Glomerular endothelial cell (primary cell): ENCODE measurements around the gene PLVAP. TPM values are rescaled to one million over a fixed set of nuclear protein-coding genes. Genes with fewer than 3 reads are reported as not detected.
A peak's percentile ranks its signal among the peaks of the same experiment; 100 is the strongest.

Source experiments
- DNase-seq: peaks from one replicate; pipeline ENCODE4 v3.0.0-alpha.2; 2011; ENCODE audit warnings: low read depth, low spot score; ENCODE audit errors: extremely low read depth
- total RNA-seq: library from RNA; depleted of rRNA; stranded (reverse); fragments of >200 nt; gene quantifications from 2 replicates; pipeline ENCODE4 v1.2.3, GENCODE V29; 2015

PLVAP gene, protein sequence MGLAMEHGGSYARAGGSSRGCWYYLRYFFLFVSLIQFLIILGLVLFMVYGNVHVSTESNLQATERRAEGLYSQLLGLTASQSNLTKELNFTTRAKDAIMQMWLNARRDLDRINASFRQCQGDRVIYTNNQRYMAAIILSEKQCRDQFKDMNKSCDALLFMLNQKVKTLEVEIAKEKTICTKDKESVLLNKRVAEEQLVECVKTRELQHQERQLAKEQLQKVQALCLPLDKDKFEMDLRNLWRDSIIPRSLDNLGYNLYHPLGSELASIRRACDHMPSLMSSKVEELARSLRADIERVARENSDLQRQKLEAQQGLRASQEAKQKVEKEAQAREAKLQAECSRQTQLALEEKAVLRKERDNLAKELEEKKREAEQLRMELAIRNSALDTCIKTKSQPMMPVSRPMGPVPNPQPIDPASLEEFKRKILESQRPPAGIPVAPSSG
- 5.4 and 22.9 TPM in 2 replicates for total RNA-seq

DNA sequence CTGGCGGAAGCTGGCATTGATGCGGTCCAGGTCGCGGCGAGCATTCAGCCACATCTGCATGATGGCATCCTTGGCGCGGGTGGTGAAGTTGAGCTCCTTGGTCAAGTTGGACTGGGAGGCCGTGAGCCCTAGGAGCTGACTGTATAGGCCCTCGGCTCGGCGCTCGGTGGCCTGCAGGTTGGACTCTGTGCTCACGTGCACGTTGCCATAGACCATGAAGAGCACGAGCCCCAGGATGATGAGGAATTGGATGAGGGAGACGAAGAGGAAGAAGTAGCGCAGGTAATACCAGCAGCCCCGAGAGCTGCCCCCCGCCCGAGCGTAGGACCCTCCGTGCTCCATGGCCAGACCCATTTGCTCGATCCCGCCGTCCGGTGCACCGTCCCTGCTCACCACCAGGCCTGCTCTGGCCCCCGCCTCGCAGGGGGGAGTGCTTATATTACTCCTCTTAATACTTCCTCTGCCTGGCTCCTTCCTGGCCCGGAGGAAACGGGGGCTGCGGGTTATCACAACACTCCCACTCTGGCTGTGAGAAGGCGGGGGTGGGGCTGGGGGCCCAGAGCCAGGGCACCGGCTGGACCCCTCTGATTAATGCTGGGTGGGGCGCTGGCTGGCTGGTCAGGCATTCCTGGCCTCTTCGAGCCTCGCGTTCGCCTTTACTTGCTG lies at the start of gene PLVAP:
Gene PLVAP (minus strand): TSS at position 408 of the 666 bp plus-strand sequence. CDS start 54 bp downstream, at position 354.
- DNase-seq = no peak

DNA sequence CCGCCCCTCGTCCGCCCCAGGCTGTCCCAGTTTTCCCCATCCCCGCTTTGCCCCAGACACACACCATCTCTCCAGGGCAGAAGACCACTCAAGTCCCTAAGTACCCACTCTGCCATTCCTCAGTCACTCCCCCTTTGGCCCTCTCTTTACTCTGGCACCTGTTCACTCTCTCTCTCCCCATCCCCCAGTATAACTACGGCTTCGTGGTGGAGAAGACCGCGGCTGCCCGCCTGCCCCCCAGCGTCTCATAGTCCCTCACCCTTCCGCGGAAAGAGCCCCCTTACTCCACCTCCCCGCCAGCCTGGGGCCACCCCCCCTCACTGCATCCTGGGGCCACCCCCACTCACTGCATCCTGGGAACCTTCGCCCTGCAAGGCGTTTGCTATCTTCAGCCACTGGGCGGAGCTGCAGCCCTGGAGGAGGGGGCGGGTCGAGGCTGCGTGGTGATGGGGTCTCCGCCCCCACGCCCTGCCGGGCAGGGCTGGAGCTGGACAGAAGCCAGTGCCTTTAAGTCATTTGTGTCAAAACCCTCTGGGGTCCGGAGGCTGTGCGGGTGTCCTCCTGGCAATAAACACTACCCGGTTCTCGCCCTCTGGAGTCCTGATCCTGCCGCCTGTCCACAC lies 47.7 kb upstream of the PLVAP start:
- DNase-seq = no peak

DNA sequence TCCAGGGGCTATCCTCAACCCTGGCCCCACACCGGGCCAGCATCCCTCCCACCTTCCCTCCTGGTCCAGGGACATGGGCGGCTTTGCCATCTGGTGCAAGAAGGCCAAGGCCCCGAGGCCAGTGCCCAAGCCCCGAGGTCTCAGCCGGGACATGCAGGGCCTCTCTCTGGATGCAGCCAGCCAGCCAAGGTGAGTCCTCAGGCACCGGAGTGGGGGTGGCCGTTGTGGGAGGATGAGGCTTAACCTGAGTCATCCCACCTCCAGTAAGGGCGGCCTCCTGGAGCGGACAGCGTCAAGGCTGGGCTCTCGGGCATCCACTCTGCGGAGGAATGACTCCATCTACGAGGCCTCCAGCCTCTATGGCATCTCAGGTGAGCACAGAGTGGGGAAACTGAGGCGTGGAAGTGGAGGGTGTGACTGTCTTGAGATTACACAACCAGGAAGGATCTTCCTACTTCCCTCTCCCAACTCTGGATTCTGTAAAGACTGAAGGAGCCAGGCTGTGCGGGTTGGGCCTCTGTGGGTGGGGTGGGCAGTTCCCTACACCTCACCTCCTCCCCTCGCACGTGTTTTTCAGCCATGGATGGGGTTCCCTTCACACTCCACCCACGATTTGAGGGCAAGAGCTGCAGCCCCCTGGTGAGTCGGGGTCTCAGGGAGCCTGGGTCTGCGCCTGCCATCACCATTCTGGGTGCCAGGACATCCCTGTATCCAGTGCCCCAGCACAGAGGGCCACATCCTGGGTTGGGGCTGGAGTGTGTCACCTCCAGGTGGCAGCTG lies 46.5 kb upstream of the PLVAP start:
- no peak for DNase-seq

GRCh38 chr19:17421942-17422341 lies 44.8 kb upstream of the PLVAP start:
- no peak for DNase-seq

GRCh38 chr19:17420475-17420924 lies 43.4 kb upstream of the PLVAP start:
- no peak for DNase-seq

DNA sequence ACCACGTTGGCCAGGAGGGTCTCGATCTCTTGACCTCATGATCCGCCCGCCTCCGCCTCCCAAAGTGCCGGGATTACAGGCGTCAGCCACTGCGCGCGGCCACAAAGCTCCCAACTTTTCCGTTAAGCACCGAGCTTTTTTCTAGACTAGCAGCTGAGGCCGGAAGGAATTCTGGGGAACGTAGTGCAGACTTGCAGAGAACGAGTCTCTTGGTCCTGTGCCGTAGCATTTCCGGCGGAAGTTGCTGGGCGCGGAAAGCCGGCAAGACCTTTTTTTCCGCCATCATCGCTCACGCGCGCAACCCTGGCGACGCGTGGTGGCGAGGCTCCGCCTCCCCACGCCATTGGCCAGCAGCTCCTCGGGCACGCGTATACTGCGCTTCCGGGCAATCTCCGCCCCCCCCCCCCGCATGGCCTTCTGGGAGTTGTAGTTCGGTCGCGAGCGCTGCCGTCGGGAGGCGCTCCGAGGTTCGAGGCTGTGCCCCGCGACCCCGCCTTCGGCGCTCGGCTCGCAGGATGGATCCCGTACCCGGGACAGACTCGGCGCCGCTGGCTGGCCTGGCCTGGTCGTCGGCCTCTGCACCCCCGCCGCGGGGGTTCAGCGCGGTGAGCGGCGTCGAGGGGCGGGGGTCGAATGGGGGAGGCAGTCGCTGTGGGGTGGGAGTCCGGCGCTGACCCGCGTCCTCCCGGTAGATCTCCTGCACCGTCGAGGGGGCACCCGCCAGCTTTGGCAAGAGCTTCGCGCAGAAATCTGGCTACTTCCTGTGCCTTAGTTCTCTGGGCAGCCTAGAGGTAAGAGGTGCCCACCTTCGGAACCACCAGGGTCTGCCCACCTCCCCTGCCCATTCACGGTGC lies 42.7 kb upstream of the PLVAP start, which contains the start of gene MVB12A:
Gene MVB12A (plus strand): TSS at position 427 of the 854 bp plus-strand sequence. CDS start 89 bp downstream, at position 516.
- DNase-seq = peak; percentile 96

GRCh38 chr19:17419154-17419620 lies 42.0 kb upstream of the PLVAP start:
- DNase-seq = no peak

- DNase-seq = no peak
These were observed 41.6 kb upstream of the PLVAP start for GRCh38 chr19:17418710-17419109.

GRCh38 chr19:17415121-17415520 lies 38.0 kb upstream of the PLVAP start:
- DNase-seq = no peak

DNA sequence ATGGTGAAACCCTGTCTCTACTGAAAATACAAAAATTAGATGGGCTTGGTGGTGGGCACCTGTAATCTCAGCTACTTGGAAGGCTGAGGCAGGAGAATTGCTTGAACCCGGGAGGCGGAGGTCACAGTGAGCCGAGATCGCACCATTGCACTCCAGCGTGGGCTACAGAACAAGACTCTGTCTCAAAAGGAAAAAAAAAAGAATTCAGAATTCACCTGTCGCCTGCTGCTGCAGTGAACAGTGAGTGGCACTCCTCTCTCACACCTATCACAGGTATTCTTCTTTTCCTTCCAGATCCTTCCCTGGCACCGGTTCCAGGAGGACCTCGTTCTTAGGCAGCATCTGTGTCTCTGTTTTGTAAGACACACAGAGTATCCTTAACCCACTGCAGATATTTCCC lies 37.0 kb upstream of the PLVAP start:
- no peak for DNase-seq

DNA sequence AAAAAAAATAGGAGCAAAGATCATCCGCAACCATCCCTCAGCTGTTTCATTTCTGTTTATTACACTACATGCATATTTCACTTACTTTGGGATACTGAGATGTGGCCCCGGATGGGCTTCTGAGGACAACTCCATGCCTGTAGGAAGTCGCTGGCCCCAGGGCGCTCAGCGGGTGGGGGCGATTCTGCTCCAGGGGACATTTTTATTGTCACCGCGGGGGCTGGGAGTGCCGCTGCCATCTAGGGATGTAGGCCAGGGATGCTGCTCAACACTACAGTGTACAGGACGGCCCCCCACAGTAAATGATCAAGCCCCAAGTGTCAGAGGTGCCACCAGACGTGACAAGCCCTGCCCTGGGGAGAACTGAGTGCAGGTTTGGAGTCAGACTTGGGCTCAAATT lies 34.7 kb upstream of the PLVAP start:
- no peak for DNase-seq

GRCh38 chr19:17409990-17410389 lies 32.8 kb upstream of the PLVAP start:
- DNase-seq = no peak

- DNase-seq = no peak
These were observed 29.7 kb upstream of the PLVAP start for GRCh38 chr19:17406887-17407196.

- DNase-seq = no peak
These were observed 29.1 kb upstream of the PLVAP start for GRCh38 chr19:17406046-17406886.

- no peak for DNase-seq
These were observed 28.3 kb upstream of the PLVAP start, which contains the start of gene BST2 for GRCh38 chr19:17405250-17406045. Gene BST2 (minus strand): TSS chr19:17405630. CDS start chr19:17405575, 55 bp downstream.

DNA sequence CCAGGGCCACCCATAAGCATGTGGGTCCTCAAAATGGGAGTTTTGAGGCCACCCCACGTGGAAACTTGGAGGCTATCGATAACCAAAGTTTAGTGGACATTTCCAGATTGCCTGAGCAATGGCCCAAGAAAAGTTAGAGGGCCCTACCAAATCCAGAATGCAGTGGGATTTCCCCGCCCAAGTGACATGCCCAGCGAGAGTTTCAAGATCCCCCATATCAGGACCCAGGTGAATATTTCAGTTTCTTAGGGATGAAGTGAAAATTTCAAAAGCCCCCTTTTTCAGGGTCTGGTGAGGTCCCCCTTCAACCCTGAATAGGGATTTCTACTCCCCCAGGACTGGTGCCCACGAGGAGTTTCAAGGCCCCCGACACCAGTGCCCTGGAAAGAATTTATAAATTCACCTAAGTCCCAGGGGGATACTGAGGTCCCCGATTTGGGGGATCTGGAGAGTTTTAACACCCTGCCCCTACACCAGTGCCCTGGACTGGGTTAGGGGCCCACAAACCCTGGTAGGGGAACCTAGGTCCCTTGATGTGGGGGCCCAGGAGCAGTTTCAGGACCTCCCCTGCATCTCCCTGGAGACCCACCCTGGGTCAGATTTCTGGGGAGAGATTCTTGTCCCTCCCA lies 27.6 kb upstream of the PLVAP start:
- no peak for DNase-seq

DNA sequence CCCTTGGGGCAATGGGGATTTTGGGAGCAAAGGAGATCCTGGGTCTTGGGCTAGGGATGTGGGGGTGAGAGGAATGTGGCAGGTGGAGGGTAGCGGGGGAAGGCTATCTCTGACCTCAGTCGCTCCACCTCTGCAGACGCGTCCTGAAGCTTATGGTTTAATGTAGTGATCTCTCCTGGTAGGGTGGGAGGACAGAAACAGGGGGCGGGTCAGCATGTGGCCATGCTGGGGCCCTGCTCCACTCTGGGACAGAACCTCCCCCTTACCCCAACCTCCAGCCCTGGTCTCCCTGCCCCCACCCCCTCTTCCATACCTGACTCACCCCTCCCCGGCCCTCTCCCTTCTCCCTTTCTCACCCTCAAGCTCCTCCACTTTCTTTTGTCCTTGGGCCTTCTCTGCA lies 26.9 kb upstream of the PLVAP start:
- no peak for DNase-seq
